Prostate gland (tissue), 2 donors: ENCODE results near the gene NEO1.

Experiments used
- POLR2A ChIP-seq: fragments of 450-650 bp; IDR thresholded peaks from one replicate; pipeline ENCODE4 v1.6.1; 2016; ENCODE audit warnings: antibody characterized with exemption, mild to moderate bottlenecking
- TF ChIP-seq, protein P1 (sequence below), 4 experiments: fragments of 200-600 bp in 2 of 4; fragments of 450-650 bp in 2 of 4; sonication (generic) in 2 of 4; IDR thresholded peaks; 1 replicate in 3 of 4; 2 replicates in 1 of 4; pipeline ENCODE4 v1.5.1; 2016 to 2019; ENCODE audit warnings: antibody characterized with exemption in 4 of 4, mild to moderate bottlenecking in 2 of 4, moderate library complexity in 2 of 4

DNA sequence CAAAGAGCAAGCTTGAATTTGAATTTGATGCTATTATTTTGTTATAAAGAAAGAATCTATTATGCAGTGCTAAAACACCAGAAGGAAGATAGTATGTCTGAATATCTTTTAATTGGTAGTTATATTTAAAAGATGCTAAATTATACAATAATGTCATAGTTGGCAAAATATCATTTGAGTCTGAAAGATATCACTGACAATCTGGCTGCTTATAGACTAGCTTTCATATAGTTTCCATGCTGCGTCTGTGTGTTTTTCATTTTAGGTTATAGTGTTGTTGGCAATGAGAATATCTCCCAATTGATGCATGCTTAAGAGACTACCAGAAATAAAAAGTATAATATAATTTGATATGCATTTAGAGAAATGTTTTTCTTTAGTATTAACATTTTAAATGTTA, 142.9 kb downstream of the NEO1 start:
- TF ChIP-seq, protein P1, sequence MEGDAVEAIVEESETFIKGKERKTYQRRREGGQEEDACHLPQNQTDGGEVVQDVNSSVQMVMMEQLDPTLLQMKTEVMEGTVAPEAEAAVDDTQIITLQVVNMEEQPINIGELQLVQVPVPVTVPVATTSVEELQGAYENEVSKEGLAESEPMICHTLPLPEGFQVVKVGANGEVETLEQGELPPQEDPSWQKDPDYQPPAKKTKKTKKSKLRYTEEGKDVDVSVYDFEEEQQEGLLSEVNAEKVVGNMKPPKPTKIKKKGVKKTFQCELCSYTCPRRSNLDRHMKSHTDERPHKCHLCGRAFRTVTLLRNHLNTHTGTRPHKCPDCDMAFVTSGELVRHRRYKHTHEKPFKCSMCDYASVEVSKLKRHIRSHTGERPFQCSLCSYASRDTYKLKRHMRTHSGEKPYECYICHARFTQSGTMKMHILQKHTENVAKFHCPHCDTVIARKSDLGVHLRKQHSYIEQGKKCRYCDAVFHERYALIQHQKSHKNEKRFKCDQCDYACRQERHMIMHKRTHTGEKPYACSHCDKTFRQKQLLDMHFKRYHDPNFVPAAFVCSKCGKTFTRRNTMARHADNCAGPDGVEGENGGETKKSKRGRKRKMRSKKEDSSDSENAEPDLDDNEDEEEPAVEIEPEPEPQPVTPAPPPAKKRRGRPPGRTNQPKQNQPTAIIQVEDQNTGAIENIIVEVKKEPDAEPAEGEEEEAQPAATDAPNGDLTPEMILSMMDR (IDR thresholded peaks at IDR 0.05) = no peak
- TF ChIP-seq POLR2A = no peak
